Astrocyte (in vitro differentiated cells and primary cell): ENCODE data around the gene OR52M1.

Experiments used
- EZH2 ChIP-seq: IDR thresholded peaks from 2 replicates; pipeline ENCODE4 v1.6.1; 2012; ENCODE audit warnings: mild to moderate bottlenecking, low read length, inconsistent platforms; ENCODE audit not compliant: insufficient read depth
- TF ChIP-seq, protein P1 (sequence below): IDR thresholded peaks from 2 replicates; pipeline ENCODE4 v1.5.1; 2011; ENCODE audit warnings: low read depth, mild to moderate bottlenecking, inconsistent platforms, low read length, moderate library complexity; ENCODE audit not compliant: insufficient read depth

GRCh38 chr11:4508886-4509285, 36.1 kb upstream of the OR52M1 start:
- TF ChIP-seq, protein P1, sequence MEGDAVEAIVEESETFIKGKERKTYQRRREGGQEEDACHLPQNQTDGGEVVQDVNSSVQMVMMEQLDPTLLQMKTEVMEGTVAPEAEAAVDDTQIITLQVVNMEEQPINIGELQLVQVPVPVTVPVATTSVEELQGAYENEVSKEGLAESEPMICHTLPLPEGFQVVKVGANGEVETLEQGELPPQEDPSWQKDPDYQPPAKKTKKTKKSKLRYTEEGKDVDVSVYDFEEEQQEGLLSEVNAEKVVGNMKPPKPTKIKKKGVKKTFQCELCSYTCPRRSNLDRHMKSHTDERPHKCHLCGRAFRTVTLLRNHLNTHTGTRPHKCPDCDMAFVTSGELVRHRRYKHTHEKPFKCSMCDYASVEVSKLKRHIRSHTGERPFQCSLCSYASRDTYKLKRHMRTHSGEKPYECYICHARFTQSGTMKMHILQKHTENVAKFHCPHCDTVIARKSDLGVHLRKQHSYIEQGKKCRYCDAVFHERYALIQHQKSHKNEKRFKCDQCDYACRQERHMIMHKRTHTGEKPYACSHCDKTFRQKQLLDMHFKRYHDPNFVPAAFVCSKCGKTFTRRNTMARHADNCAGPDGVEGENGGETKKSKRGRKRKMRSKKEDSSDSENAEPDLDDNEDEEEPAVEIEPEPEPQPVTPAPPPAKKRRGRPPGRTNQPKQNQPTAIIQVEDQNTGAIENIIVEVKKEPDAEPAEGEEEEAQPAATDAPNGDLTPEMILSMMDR, result no peak
- no peak for TF ChIP-seq EZH2
